GM21576 (cell line): ENCODE data around the gene DIPK1B.
"Not testable (repeated sequence)": the region's sequence is repeated elsewhere in the genome, so short reads cannot be mapped to it uniquely, and the experiment has no call there.

Experiments
- ATAC-seq: cut with Tn5 transposase; IDR thresholded peaks from one replicate; pipeline ENCODE4 v1.9.1; 2021; ENCODE audit warnings: mild to moderate bottlenecking, moderate library complexity; ENCODE audit not compliant: unreplicated experiment

The DIPK1B gene

GRCh38 chr9:136748666-136749611, 36.6 kb downstream of the DIPK1B start:
- no peak for ATAC-seq

- ATAC-seq, result no peak
Observed at GRCh38 chr9:136750526-136750925, 38.2 kb downstream of the DIPK1B start.

- ATAC-seq, result no peak
Observed at GRCh38 chr9:136751244-136751643, 38.9 kb downstream of the DIPK1B start.

GRCh38 chr9:136751814-136752213, 39.4 kb downstream of the DIPK1B start:
- no peak for ATAC-seq

GRCh38 chr9:136753371-136754058, 41.1 kb downstream of the DIPK1B start:
- ATAC-seq, result no peak

GRCh38 chr9:136754059-136754572, 41.7 kb downstream of the DIPK1B start:
- ATAC-seq, result no peak

GRCh38 chr9:136754626-136755301, 42.4 kb downstream of the DIPK1B start:
- ATAC-seq, result no peak

- ATAC-seq, result not testable (repeated sequence)
Observed at GRCh38 chr9:136755302-136756133, 43.1 kb downstream of the DIPK1B start.

- no peak for ATAC-seq
Observed at GRCh38 chr9:136756134-136756438, 43.7 kb downstream of the DIPK1B start.

GRCh38 chr9:136756836-136757235, 44.5 kb downstream of the DIPK1B start:
- no peak for ATAC-seq

GRCh38 chr9:136757328-136757727, 45.0 kb downstream of the DIPK1B start:
- no peak for ATAC-seq

GRCh38 chr9:136757751-136758140, 45.4 kb downstream of the DIPK1B start:
- ATAC-seq, result no peak

- ATAC-seq, result no peak
Observed at GRCh38 chr9:136759001-136759400, 46.6 kb downstream of the DIPK1B start.

- ATAC-seq, result no peak
Observed at GRCh38 chr9:136759436-136760325, 47.3 kb downstream of the DIPK1B start.

- ATAC-seq, result no peak
Observed at GRCh38 chr9:136760424-136760823, 48.1 kb downstream of the DIPK1B start.

GRCh38 chr9:136760834-136761544, 48.6 kb downstream of the DIPK1B start:
- not testable (repeated sequence) for ATAC-seq

- no peak for ATAC-seq
Observed at GRCh38 chr9:136761545-136761981, 49.2 kb downstream of the DIPK1B start.

GRCh38 chr9:136762221-136762691, 49.9 kb downstream of the DIPK1B start:
- ATAC-seq, result no peak
